GM04503 (cell line): Measurements from ENCODE around the gene AGAP1.

Source experiments
- DNase-seq: peaks from one replicate; pipeline ENCODE4 v3.0.0-alpha.2; 2012; ENCODE audit warnings: low read depth

Gene AGAP1

DNA sequence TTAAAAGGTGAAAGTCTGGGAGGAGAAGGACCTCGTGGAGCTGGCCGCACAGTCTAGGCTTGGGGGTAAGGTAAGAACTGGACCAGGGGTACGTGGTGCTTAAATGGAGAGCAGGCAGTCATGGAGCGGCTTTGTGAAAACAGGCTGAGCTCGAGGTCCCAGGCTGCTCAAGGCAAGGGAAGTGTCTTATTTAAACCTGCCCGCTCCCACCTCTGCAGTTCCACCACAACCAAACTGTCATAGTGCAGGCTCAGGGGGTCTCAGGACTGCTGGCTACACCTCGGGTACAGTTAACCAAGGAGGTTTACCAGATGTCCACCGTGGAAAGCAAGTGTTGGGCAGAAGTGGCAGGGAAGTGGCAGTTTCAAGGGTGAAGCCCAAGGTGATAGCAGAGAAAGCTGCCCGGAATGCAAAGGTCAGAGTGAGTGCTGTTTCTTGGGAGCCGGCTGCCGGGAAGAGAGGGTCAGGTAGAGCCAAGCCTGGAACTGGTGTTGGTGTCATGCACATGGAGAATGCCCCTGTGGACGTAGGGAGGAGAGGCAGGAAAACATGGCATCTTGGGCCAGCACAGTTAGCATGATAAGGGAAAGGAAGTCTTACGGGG lies 471.0 kb downstream of the AGAP1 start:
- DNase-seq = no peak

DNA sequence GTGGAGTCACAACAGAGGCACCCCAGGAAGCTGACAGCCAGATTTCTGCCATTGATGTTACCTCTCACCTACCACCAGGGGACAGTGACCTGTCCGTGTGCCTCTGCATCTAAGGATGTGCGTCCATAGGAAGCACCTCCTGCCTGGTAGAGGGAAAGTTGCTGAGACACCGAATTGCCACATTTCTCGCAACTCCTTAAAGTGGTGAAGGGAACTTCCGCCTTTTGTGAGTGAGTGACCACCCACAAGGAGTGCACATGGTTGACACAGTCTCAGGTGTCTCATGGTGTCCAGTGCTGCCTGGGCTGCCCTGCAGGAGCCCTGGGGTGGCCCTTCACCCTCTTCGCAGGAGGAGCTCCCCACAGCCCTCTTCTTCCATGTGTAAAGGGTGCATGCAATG lies 472.6 kb downstream of the AGAP1 start:
- no peak for DNase-seq

- no peak for DNase-seq
Measured at GRCh38 chr2:235966932-235967757, 473.3 kb downstream of the AGAP1 start.

- DNase-seq = no peak
Measured at GRCh38 chr2:235968155-235968554, 474.3 kb downstream of the AGAP1 start.

DNA sequence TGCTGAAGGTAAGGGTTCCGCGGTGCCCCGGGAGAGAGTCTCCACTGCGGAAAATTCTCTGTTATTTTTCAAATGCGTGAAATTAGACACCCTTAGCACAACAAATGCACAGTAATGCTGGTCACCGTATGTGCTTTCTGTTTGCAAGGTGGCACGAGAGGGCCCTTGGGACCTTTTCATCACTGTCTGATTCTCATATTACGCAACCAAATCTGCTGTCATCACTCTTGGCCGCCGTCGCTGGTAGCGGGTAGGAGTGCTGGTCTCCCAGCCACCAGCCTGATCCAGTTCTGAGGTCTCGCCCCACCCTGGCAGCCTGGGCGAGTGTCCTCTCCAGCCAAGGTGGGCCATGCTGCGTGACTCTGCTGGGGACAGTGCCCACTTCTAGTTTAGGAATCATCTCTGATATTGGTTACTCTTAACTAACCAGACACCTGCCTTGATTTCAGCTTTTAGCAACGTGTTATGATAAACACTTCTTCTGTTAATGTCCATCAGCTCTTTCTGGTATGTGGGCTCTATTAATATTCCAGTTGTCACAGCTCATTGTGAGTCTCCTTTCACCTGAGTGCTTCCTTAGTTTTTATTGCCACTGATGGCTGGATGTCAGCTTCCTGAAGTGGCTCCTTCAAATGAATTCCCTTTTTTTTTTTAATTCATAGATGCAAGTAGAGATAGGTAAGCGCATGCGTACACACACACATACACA lies 474.9 kb downstream of the AGAP1 start:
- no peak for DNase-seq

DNA sequence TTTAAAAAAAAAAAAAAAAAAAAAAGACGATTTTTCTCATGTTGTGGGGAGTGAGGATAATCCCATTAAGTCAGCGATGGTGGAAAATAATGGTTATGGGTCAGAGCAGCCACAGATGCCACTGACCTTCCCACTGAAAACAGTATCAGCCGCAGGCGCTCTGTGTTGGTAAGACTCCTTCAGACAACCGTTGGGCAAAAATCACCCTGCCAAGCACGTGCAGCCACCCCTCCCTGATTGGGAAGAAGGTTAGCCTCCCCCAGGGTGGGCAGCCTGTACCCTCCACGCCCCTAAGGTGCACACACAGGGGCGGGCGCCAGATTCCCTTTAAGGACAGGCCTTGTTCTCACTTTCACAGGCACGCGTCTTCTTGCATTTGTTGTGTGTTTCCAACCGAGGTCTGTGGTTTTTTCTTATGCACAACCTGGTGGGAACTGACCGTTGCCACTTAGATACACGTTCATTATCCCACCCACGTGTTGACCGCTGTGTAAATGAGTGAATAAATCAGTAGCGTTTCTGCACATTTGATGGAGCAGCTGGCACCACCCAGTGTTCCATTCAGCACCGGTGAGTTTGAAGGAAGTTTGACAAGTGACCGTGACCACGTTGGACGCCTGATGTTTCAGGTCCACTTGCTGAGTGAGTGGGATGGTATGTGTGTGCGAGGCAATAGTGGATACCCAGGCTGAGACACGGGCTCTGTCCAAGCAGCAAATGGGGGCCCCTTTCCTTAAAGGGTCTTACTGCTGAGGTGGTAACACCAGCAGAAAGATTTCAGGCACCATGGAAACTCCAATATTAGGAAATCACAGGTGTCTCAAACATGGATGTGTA lies 476.6 kb downstream of the AGAP1 start:
- DNase-seq = no peak

DNA sequence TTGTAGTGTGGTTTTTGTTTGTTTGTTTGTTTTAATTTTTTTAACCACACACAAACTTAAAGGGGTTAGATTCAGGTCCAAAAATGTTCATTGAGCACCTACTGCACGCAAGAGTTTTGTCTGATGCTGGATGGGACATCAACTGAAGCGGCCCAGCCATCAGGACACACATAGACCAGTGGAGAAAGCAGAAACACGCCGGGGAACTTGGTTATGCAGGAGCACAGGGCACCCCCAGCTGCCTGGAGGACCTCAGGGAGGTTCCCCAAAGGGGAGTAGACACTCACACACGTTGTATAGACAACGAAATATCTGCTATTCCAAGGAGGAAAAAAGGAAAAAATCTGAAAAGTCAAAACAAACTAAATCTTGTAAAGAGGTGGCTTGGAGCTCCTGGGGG lies 482.7 kb downstream of the AGAP1 start:
- no peak for DNase-seq

DNA sequence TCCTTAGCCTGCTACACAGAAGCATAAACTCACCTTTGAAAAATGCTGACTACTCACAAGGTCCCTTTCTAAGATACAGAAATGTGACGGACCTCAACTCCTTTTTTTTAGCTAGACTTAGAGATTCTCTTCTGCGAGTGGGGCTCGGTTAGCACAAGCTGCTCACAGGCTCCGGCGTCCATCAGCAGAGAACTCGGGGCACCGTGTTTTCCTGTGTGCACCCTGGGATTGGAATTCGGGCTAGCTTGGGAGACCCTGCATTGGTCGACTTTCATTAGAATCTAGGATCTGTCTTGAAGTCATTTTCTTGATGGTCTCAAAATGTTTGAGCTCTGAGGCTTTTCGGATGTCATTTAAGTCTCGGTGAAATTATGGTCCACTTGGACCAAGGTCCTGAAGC lies 483.1 kb downstream of the AGAP1 start:
- no peak for DNase-seq

DNA sequence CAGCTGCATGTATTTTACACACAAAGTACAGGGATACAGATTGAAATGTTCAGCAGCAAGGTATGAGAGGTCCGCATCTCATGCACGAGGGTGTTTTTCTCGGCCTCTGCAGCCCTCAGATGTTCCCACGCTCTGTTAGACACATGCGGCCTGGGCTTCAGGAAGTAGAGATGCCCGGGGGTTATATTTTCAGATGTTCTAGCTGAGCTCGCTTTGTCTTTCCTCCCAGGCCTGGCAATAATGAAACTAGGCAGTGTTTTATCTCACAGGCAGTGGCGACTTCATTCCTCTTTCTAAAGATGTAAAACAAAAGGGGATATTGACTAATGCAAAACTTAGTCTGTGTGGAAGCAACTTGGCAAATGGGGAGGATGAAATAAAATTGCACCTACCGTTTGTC lies 483.6 kb downstream of the AGAP1 start:
- DNase-seq = no peak

GRCh38 chr2:235978022-235978421 lies 484.2 kb downstream of the AGAP1 start:
- no peak for DNase-seq

- no peak for DNase-seq
Measured at GRCh38 chr2:235979037-235979436, 485.2 kb downstream of the AGAP1 start.

- no peak for DNase-seq
Measured at GRCh38 chr2:235979753-235980435, 486.1 kb downstream of the AGAP1 start.

DNA sequence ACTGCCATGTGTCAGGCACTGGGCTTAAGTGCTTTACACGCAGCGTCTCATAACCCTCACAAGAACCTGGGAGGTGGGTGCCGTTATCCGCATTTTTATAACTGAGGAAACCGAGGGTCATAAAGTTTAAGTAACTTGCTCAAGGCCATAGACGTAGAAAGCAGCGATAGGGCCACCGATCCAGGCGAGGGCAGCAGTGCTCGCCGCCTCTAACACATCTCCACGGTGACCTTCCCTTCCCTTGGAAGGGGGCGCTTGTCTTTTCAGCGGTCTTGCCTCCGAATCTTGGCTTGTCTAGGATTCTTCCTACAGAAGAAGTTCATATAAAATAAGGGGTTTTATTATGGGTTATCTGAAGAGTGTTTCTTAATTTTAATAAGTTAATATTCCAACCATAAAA lies 487.8 kb downstream of the AGAP1 start:
- no peak for DNase-seq

- DNase-seq = no peak
Measured at GRCh38 chr2:235983016-235983415, 489.2 kb downstream of the AGAP1 start.

DNA sequence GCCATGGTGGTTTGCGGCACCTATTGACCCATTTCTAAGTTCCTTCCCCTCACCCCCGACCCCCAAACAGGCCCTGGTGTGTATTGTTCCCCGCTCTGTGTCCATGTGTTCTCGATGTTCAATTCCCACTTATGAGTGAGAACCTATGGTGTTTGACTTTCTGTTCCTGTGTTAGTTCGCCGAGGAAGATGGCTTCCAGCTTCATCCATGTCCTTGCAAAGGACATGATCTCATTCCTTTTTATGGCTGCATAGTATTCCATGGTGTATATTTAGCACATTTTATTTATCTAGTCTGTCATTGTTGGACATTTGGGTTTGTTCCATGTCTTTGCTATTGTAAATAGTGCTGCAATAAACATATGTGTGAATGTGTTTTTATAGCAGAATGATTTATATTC lies 490.7 kb downstream of the AGAP1 start:
- DNase-seq = no peak

GRCh38 chr2:235986361-235986760 lies 492.5 kb downstream of the AGAP1 start:
- DNase-seq = peak; percentile 2

- no peak for DNase-seq
Measured at GRCh38 chr2:235988271-235989015, 494.6 kb downstream of the AGAP1 start.

- DNase-seq = no peak
Measured at GRCh38 chr2:235989591-235989990, 495.7 kb downstream of the AGAP1 start.

DNA sequence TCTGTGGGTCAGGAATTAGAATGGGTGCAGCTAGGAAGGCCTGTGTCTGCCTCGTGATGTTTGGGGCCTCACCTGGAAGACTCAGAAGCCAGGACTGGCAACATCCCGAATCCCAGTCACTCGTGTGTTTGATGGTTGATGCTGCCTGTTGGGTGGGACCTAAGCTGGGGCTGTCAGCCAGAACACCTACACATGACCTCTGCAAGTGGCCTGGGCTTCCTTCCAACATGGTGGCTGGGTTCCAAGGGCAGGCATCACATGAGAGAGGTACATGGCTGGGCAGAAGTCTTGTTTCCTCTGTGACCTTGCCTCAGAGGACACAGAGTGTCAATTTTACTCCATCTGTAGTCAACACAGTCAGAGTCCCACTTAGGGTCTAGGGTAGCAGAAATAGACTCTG lies 496.5 kb downstream of the AGAP1 start:
- no peak for DNase-seq

DNA sequence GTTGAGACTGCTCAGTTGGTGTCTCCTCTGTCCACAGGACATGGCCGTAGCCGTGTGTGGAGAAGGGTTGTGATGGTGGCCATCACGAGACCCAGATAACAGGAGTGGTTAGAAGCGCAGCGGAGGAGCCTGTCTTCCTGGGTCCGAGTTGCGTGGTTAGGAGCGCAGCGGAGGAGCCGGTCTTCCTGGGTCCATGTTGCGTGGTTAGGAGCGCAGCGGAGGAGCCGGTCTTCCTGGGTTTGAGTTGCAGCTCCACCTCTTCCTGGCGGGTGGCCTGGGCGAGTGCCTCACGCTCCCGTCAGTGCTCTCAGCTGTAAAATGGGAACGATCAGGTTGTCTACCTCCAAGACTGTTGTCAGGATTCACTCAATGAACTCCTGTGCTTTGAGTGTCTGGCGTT lies 498.2 kb downstream of the AGAP1 start:
- DNase-seq = no peak

- DNase-seq = no peak
Measured at GRCh38 chr2:235996419-235996818, 502.6 kb downstream of the AGAP1 start.
